RWPE2 (cell line): ENCODE results near the gene NBPF3.
"Not testable (repeated sequence)": the region's sequence is repeated elsewhere in the genome, so short reads cannot be mapped to it uniquely, and the experiment has no call there.

Experiments
- ATAC-seq: fragments of 200-7000 bp; cut with Tn5 transposase; 3 replicates; pipeline ENCODE4 v1.9.1; 2021; ENCODE audit warnings: low read depth
- DNase-seq: peaks from one replicate; pipeline ENCODE4 v3.0.0-alpha.2; 2020; ENCODE audit warnings: low spot score
- H3K27ac ChIP-seq: fragments of 450-650 bp; 2 replicates; pipeline ENCODE4 v1.5.1; 2017; ENCODE audit warnings: mild to moderate bottlenecking; ENCODE audit not compliant: poor library complexity, severe bottlenecking
- H3K27me3 ChIP-seq: fragments of 250-450 bp; sonication (Bioruptor Pico); 2 replicates; pipeline ENCODE4 v1.5.1; 2021; ENCODE audit warnings: mild to moderate bottlenecking, moderate library complexity; ENCODE audit not compliant: insufficient read depth, poor library complexity, severe bottlenecking
- H3K36me3 ChIP-seq: fragments of 250-450 bp; sonication (Bioruptor Pico); 2 replicates; pipeline ENCODE4 v1.5.1; 2020; ENCODE audit warnings: low read depth, mild to moderate bottlenecking, moderate library complexity
- H3K4me1 ChIP-seq: fragments of 250-450 bp; sonication (Bioruptor Pico); 2 replicates; pipeline ENCODE4 v1.5.1; 2021; ENCODE audit warnings: mild to moderate bottlenecking, moderate library complexity; ENCODE audit not compliant: insufficient read depth, poor library complexity, severe bottlenecking
- H3K4me3 ChIP-seq: fragments of 250-450 bp; sonication (Bioruptor Pico); 2 replicates; pipeline ENCODE4 v1.5.1; 2021; ENCODE audit warnings: mild to moderate bottlenecking, moderate library complexity; ENCODE audit not compliant: severe bottlenecking
- H3K9me3 ChIP-seq: fragments of 250-450 bp; sonication (Bioruptor Pico); 2 replicates; pipeline ENCODE4 v1.5.1; 2021; ENCODE audit warnings: mild to moderate bottlenecking, moderate library complexity; ENCODE audit not compliant: severe bottlenecking
- TF ChIP-seq, protein P1 (sequence below): fragments of 450-650 bp; IDR thresholded peaks from one replicate; pipeline ENCODE4 v1.5.1; 2017; ENCODE audit warnings: mild to moderate bottlenecking, moderate library complexity; ENCODE audit not compliant: poor library complexity, severe bottlenecking

Gene NBPF3

GRCh38 chr1:21451981-21452411, 12.1 kb downstream of the NBPF3 start:
- DNase-seq: no peak
- H3K27me3 ChIP-seq: no peaks in the 10 kb centered on the region
- TF ChIP-seq, protein P1, sequence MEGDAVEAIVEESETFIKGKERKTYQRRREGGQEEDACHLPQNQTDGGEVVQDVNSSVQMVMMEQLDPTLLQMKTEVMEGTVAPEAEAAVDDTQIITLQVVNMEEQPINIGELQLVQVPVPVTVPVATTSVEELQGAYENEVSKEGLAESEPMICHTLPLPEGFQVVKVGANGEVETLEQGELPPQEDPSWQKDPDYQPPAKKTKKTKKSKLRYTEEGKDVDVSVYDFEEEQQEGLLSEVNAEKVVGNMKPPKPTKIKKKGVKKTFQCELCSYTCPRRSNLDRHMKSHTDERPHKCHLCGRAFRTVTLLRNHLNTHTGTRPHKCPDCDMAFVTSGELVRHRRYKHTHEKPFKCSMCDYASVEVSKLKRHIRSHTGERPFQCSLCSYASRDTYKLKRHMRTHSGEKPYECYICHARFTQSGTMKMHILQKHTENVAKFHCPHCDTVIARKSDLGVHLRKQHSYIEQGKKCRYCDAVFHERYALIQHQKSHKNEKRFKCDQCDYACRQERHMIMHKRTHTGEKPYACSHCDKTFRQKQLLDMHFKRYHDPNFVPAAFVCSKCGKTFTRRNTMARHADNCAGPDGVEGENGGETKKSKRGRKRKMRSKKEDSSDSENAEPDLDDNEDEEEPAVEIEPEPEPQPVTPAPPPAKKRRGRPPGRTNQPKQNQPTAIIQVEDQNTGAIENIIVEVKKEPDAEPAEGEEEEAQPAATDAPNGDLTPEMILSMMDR: no peak
- H3K9me3 ChIP-seq: no peaks in the 10 kb centered on the region
- H3K4me3 ChIP-seq: no peak overlapping the region
- H3K36me3 ChIP-seq: no peaks in the 10 kb centered on the region
- peaks cover 3% of the 10 kb centered on the region for H3K4me1 ChIP-seq
- no peak overlapping the region for H3K27ac ChIP-seq
- no peak for ATAC-seq

DNA sequence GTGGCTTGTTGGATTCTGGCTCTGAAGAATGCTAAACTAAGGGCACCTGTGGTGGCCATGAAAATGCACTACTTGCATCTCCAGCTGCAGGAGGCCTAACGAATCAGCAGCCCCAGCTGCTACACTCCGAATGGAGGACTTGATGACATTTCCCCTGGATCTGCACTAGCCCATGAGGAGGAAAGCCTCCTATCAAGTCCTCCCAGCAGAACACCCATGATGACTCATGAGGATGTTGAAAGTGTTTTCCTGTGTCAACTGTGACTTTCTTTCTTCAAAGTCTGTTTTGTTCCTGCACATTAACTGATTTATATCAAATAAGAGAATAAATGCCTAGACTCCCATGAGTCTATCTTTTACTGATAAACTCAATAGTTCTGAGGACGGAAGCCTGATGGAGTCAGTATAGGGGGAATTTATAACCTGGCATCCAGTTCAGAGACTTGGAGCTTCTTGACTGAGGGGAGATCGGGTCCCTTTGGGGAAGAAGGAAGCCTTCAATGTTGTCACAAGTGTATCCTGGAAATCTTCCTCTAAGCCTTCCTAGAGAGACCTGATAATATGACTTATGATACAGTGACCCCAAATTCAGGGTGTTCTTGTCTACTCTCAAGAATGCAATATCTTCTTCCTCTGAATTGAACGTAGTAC, 14.2 kb downstream of the NBPF3 start:
- not testable (repeated sequence) for H3K27ac ChIP-seq, H3K4me1 ChIP-seq, DNase-seq, H3K27me3 ChIP-seq, H3K4me3 ChIP-seq, H3K9me3 ChIP-seq, H3K36me3 ChIP-seq
- peak; percentile 85 for ATAC-seq

DNA sequence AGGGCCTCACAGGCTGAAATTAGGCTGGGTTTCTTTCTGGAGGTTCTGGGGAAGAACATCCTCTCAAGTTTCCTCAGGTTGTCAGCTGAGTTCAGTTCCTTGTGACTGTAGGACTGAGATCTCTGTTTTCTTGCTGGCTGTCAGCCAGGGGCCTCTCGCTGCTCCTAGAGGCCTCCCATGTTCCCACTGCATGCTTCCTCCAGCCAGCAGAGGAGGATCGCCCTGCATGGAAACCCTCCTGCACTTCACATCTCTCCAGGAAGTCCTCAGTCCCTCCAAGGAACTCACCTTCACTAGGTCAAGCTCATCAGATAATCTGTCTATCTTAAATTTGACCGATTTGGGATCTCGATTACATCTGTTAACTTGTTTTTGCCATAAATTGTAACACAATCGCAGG, 15.0 kb downstream of the NBPF3 start:
- not testable (repeated sequence) for ATAC-seq, H3K9me3 ChIP-seq, H3K4me1 ChIP-seq, H3K27me3 ChIP-seq, H3K36me3 ChIP-seq, DNase-seq, H3K27ac ChIP-seq, H3K4me3 ChIP-seq

DNA sequence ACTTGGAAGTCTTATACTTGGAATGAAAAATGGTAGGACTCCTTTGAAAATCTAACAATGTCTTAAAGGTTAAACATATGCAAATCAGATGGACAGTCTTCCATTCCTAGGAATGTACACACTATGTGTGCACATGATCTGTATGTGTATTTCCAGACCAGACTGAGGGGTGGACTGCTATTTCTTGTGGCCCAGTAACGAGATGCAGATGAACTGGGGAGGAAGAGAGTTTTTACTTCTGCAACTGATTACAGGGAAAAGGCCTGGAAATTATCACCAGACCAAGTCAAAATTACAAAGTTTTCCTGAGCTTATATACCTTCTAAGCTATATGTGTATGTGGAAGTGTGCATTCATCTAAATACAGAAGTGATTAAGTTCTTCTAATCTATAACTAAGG, 17.7 kb downstream of the NBPF3 start:
- no peaks in the 10 kb centered on the region for H3K9me3 ChIP-seq
- H3K27me3 ChIP-seq: no peaks in the 10 kb centered on the region
- no peak overlapping the region for H3K4me3 ChIP-seq
- TF ChIP-seq, protein P1: no peak
- no peaks in the 10 kb centered on the region for H3K36me3 ChIP-seq
- DNase-seq (no peak), ATAC-seq (no peak)
- no peak overlapping the region for H3K27ac ChIP-seq
- H3K4me1 ChIP-seq: peaks cover 3% of the 10 kb centered on the region

DNA sequence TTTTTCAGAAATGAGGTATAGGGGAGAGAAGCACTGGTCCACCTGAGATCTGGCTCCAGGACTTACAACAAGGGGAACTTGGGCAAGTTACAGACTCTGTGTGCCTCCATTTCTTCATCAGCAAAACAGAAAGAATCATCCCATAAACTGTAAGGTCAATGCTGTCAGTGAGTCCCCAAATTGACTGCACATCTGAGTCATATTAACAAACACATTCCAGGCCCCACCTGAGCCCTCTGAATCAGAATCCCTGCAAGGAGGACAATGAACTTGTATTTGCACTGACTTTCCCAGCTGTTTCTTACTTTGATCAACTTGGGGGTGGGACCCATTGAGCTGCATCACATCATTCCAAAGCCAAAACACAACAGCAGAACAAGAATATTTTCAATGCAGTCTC, 25.2 kb downstream of the NBPF3 start:
- not testable (repeated sequence) for H3K36me3 ChIP-seq, H3K27me3 ChIP-seq, H3K4me1 ChIP-seq, H3K9me3 ChIP-seq, H3K27ac ChIP-seq, H3K4me3 ChIP-seq, DNase-seq
- ATAC-seq: peak; percentile 67; the same call in 2 of the 3 replicates

GRCh38 chr1:21467946-21468345, 28.0 kb downstream of the NBPF3 start:
- not testable (repeated sequence) for H3K9me3 ChIP-seq, H3K4me3 ChIP-seq, H3K27me3 ChIP-seq, ATAC-seq, H3K4me1 ChIP-seq, DNase-seq, H3K27ac ChIP-seq, H3K36me3 ChIP-seq

DNA sequence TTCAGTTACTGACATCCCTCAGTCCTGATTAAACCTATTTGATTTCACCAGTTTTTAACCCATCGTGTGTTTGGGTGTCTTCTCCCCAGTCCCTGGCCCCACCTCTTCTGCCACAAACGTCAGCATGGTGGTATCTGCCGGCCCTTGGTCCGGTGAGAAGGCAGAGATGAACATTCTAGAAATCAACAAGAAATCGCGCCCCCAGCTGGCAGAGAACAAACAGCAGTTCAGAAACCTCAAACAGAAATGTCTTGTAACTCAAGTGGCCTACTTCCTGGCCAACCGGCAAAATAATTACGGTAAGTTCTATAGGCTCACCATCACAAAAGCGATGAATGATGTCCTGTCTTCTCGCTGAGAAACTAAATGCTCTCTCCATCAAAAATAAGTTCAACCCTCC, 28.7 kb downstream of the NBPF3 start:
- Histone ChIP-seq H3K27ac (no peak overlapping the region), H3K36me3 (no peaks in the 10 kb centered on the region), H3K4me3 (no peak overlapping the region), H3K4me1 (peaks cover 6% of the 10 kb centered on the region), H3K9me3 (no peaks in the 10 kb centered on the region), H3K27me3 (no peaks in the 10 kb centered on the region)
- DNase-seq (no peak), ATAC-seq (no peak)
- TF ChIP-seq, protein P1: no peak
